ENCODE results near the gene LRRC4. TPM values are rescaled to one million over a fixed set of nuclear protein-coding genes. Genes with fewer than 3 reads are reported as not detected.

LRRC4 gene
- total and polyA plus RNA-seq, 4 donors, result 4.7 to 14.6 (median 6.9) TPM

GRCh38 chr7:128076796-128077271 lies 45.6 kb upstream of the LRRC4 start:
- Histone ChIP-seq H3K36me3 (ENCODE audit: control insufficient read depth in 4 of 4, insufficient read depth in 4 of 4, low read length in 4 of 4) (peaks cover 0 to 25% (median 11%) of the 10 kb centered on the region in 4 donors), H3K9ac (ENCODE audit: insufficient read depth in 1 of 2, low read length in 2 of 2) (no peak overlapping the region), H3K27me3 (ENCODE audit: control insufficient read depth in 3 of 3, insufficient read depth in 3 of 3, low read length in 2 of 3) (no peaks in the 10 kb centered on the region), H3K4me1 (ENCODE audit: control insufficient read depth in 5 of 5, insufficient read depth in 5 of 5, low read length in 5 of 5) (peaks cover 0 to 23% (median 9%) of the 10 kb centered on the region in 5 donors), H3K9me3 (ENCODE audit: control insufficient read depth in 4 of 4, insufficient read depth in 3 of 4, low read length in 3 of 4) (no peaks in the 10 kb centered on the region), H3K27ac (ENCODE audit: low read depth in 1 of 2, low read length in 1 of 2) (no peak overlapping the region), H3K4me3 (no peak overlapping the region)
- TF ChIP-seq CTCF (IDR thresholded peaks at IDR 0.05; ENCODE audit: control extremely low read depth, extremely low read depth), result no peak
- ATAC-seq (ENCODE audit: insufficient read depth, low FRiP score), result no peak
- 53 to 54% methylated on average over 7 of the region's 7 CpGs for WGBS, 2 donors
- DNase-seq, result peak; percentile 66 to 70 (median 68)

GRCh38 chr7:128076196-128076795 lies 45.1 kb upstream of the LRRC4 start:
- no peak overlapping the region for H3K9ac ChIP-seq (ENCODE audit: insufficient read depth in 1 of 2, low read length in 2 of 2)
- peaks cover 0 to 23% (median 9%) of the 10 kb centered on the region in 5 donors for H3K4me1 ChIP-seq (ENCODE audit: control insufficient read depth in 5 of 5, insufficient read depth in 5 of 5, low read length in 5 of 5)
- no peaks in the 10 kb centered on the region for H3K27me3 ChIP-seq (ENCODE audit: control insufficient read depth in 3 of 3, insufficient read depth in 3 of 3, low read length in 2 of 3)
- ATAC-seq (ENCODE audit: insufficient read depth, low FRiP score) (no peak), DNase-seq (no peak)
- peaks cover 0 to 22% (median 6%) of the 10 kb centered on the region in 4 donors for H3K36me3 ChIP-seq (ENCODE audit: control insufficient read depth in 4 of 4, insufficient read depth in 4 of 4, low read length in 4 of 4)
- no peak for TF ChIP-seq CTCF (IDR thresholded peaks at IDR 0.05; ENCODE audit: control extremely low read depth, extremely low read depth)
- WGBS, 2 donors, result 90 to 92% methylated on average over 8 of the region's 8 CpGs
- no peak overlapping the region for H3K4me3 ChIP-seq
- no peaks in the 10 kb centered on the region for H3K9me3 ChIP-seq (ENCODE audit: control insufficient read depth in 4 of 4, insufficient read depth in 3 of 4, low read length in 3 of 4)
- H3K27ac ChIP-seq (ENCODE audit: low read depth in 1 of 2, low read length in 1 of 2), result no peak overlapping the region

GRCh38 chr7:128075242-128076095 lies 44.2 kb upstream of the LRRC4 start:
- Histone ChIP-seq H3K9ac (ENCODE audit: insufficient read depth in 1 of 2, low read length in 2 of 2) (no peak overlapping the region), H3K4me3 (no peak overlapping the region), H3K27ac (ENCODE audit: low read depth in 1 of 2, low read length in 1 of 2) (no peak overlapping the region), H3K27me3 (ENCODE audit: control insufficient read depth in 3 of 3, insufficient read depth in 3 of 3, low read length in 2 of 3) (no peaks in the 10 kb centered on the region), H3K4me1 (ENCODE audit: control insufficient read depth in 5 of 5, insufficient read depth in 5 of 5, low read length in 5 of 5) (peaks cover 0 to 23% (median 9%) of the 10 kb centered on the region in 5 donors), H3K36me3 (ENCODE audit: control insufficient read depth in 4 of 4, insufficient read depth in 4 of 4, low read length in 4 of 4) (peaks cover 0 to 20% (median 4%) of the 10 kb centered on the region in 4 donors), H3K9me3 (ENCODE audit: control insufficient read depth in 4 of 4, insufficient read depth in 3 of 4, low read length in 3 of 4) (no peaks in the 10 kb centered on the region)
- ATAC-seq (ENCODE audit: insufficient read depth, low FRiP score) (no peak), DNase-seq (no peak)
- 75 to 79% methylated on average over 12 of the region's 12 CpGs for WGBS, 2 donors
- no peak for TF ChIP-seq CTCF (IDR thresholded peaks at IDR 0.05; ENCODE audit: control extremely low read depth, extremely low read depth)
